ENCODE measurements around the gene CACNA1D. TPM values are rescaled to one million over a fixed set of nuclear protein-coding genes. Genes with fewer than 3 reads are reported as not detected.

The CACNA1D gene
- total RNA-seq, 4 donors from 2014 or later, result 0.75 to 2.5 (median 1.2) TPM

DNA sequence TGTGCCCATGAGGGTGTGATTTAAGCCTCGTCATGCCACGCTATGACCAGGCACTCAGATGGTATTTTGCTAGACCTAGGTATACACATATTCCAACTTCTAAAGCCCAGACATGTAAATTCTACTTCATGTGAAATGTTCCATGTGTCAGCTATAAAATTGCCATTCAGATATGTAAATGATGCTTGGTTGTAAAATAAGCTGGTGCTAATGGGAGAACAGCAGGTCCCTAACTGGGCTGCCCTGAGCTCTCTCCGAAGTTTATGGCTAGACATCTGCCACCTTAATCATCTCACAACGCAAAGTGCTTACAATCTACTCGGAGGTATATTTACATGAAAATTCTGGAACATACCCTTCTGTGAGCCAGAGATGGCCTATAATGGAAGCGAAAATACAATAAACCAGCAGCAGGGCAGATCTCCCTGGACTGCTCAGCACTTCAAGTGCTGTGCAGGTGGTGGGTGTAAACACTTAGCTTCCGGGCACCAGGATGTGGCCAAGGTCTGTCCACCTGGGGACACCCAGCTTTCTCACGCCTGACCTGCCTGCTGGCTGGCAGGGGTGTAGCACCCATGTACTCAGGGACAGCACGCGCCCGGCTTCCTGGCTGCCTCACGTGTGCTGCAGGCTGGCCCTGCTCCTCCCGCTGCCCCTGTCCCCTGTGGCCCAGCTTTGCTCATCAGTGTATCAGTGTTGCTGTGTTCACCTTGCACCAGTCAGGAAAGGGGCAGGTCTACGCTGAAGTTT is 269.8 kb downstream of the CACNA1D start:
- no peaks in the 10 kb centered on the region for H3K9me3 ChIP-seq
- H3K4me1 ChIP-seq, result no peaks in the 10 kb centered on the region
- no peak overlapping the region for H3K4me3 ChIP-seq
- 80% methylated on average over 9 of the region's 14 CpGs for WGBS
- intact Hi-C loops (cut with DNase I), result no loop called here
- TF ChIP-seq POLR2AphosphoS5 (IDR thresholded peaks at IDR 0.05) (no peak), POLR2A (IDR thresholded peaks at IDR 0.05; ENCODE audit: low read depth) (no peak), EP300 (IDR thresholded peaks at IDR 0.05) (no peak), CTCF (IDR thresholded peaks at IDR 0.05) (no peak)
- no peak overlapping the region for H3K27ac ChIP-seq (replicated peaks in 1 of 4)
- DNase-seq (ENCODE audit: extremely low spot score), result no peak
- H3K36me3 ChIP-seq, result no peaks in the 10 kb centered on the region
- peaks cover 0 to 12% (median 0%) of the 10 kb centered on the region in 4 donors for H3K27me3 ChIP-seq

DNA sequence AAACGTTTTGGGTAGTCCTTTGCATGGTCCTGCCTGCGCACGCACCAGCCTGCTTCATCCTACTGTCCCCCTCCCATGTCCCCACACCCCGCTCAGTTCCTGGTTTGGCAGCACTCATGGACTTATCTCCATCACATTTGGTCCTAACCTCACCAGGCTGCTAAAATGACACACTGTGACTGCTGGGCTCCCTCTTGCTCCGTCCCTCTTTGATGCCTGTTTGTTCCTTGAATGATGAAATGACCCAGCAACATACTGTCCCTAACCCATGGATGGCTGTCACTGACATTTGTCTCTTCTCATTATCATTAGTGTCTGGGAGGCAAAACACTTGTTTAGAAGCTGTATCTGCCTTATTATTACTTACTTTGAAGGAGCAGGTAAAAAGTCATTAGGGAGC is 271.3 kb downstream of the CACNA1D start:
- Histone ChIP-seq H3K36me3 (no peaks in the 10 kb centered on the region), H3K4me3 (no peak overlapping the region), H3K27me3 (peaks cover 0 to 16% (median 0%) of the 10 kb centered on the region in 4 donors), H3K9me3 (no peaks in the 10 kb centered on the region), H3K27ac (replicated peaks in 1 of 4) (no peak overlapping the region), H3K4me1 (no peaks in the 10 kb centered on the region)
- DNase-seq (ENCODE audit: extremely low spot score), result no peak
- TF ChIP-seq POLR2AphosphoS5 (IDR thresholded peaks at IDR 0.05) (no peak), EP300 (IDR thresholded peaks at IDR 0.05) (no peak), CTCF (IDR thresholded peaks at IDR 0.05) (no peak)
- 86% methylated on average over 5 of the region's 5 CpGs for WGBS
- intact Hi-C loops (cut with DNase I), result no loop called here

GRCh38 chr3:53766706-53767105 is 272.3 kb downstream of the CACNA1D start:
- WGBS, result 95% methylated on average over 7 of the region's 7 CpGs
- Histone ChIP-seq H3K4me1 (no peaks in the 10 kb centered on the region), H3K9me3 (no peaks in the 10 kb centered on the region), H3K27me3 (peaks cover 0 to 16% (median 0%) of the 10 kb centered on the region in 4 donors), H3K36me3 (no peaks in the 10 kb centered on the region), H3K4me3 (no peak overlapping the region), H3K27ac (replicated peaks in 1 of 4) (no peak overlapping the region)
- TF ChIP-seq EP300 (IDR thresholded peaks at IDR 0.05) (no peak), CTCF (IDR thresholded peaks at IDR 0.05) (no peak), POLR2A (IDR thresholded peaks at IDR 0.05; ENCODE audit: low read depth) (no peak), POLR2AphosphoS5 (IDR thresholded peaks at IDR 0.05) (no peak)
- intact Hi-C loops (cut with DNase I), result no loop called here
- no peak for DNase-seq (ENCODE audit: extremely low spot score)

- Histone ChIP-seq H3K27me3 (peaks cover 0 to 16% (median 0%) of the 10 kb centered on the region in 4 donors), H3K9me3 (no peaks in the 10 kb centered on the region), H3K4me3 (no peak overlapping the region), H3K4me1 (peaks cover 0 to 13% (median 12%) of the 10 kb centered on the region in 4 donors), H3K27ac (replicated peaks in 1 of 4) (no peak overlapping the region), H3K36me3 (no peaks in the 10 kb centered on the region)
- intact Hi-C loops (cut with DNase I), result no loop called here
- WGBS, result 64% methylated on average over 9 of the region's 12 CpGs
- DNase-seq (ENCODE audit: extremely low spot score), result no peak
- no peak for TF ChIP-seq POLR2A (IDR thresholded peaks at IDR 0.05; ENCODE audit: low read depth)
- no peak for TF ChIP-seq EP300 (IDR thresholded peaks at IDR 0.05)
- no peak for TF ChIP-seq POLR2AphosphoS5 (IDR thresholded peaks at IDR 0.05)
- no peak for TF ChIP-seq CTCF (IDR thresholded peaks at IDR 0.05)
These were observed 274.4 kb downstream of the CACNA1D start for GRCh38 chr3:53768478-53769459.

All from esophagus muscularis mucosa (tissue), 4 donors.